GM10266 (cell line): Measurements from ENCODE around the gene MRPL34.

Source experiments
- DNase-seq: peaks from one replicate; pipeline ENCODE4 v3.0.0; 2012; ENCODE audit errors: extremely low spot score
- TF ChIP-seq, protein P1 (sequence below): IDR thresholded peaks from 2 replicates; pipeline ENCODE4 v1.5.1; 2012; ENCODE audit warnings: mild to moderate bottlenecking, low read depth; ENCODE audit not compliant: control insufficient read depth, insufficient read depth; ENCODE audit errors: missing control alignments

Gene MRPL34

DNA sequence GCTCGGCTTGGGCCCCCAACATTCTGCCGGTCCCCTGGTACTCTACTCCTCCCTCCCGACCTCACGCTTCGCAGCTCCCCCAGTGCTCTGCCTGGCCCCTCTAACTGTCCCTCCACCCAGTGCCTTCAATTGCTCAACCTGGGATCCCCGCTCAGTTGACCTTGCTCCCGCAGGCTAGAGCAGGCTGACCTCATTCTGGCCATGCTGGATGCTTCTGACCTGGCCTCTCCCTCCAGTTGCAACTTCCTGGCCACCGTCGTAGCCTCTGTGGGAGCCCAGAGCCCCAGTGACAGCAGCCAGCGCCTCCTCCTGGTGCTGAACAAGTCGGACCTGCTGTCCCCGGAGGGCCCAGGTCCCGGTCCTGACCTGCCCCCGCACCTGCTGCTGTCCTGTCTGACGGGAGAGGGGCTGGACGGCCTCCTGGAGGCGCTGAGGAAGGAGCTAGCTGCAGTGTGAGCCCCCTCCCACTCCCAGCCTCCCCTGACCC is 35.2 kb downstream of the MRPL34 start:
- no peak for DNase-seq
- TF ChIP-seq, protein P1, sequence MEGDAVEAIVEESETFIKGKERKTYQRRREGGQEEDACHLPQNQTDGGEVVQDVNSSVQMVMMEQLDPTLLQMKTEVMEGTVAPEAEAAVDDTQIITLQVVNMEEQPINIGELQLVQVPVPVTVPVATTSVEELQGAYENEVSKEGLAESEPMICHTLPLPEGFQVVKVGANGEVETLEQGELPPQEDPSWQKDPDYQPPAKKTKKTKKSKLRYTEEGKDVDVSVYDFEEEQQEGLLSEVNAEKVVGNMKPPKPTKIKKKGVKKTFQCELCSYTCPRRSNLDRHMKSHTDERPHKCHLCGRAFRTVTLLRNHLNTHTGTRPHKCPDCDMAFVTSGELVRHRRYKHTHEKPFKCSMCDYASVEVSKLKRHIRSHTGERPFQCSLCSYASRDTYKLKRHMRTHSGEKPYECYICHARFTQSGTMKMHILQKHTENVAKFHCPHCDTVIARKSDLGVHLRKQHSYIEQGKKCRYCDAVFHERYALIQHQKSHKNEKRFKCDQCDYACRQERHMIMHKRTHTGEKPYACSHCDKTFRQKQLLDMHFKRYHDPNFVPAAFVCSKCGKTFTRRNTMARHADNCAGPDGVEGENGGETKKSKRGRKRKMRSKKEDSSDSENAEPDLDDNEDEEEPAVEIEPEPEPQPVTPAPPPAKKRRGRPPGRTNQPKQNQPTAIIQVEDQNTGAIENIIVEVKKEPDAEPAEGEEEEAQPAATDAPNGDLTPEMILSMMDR: no peak

DNA sequence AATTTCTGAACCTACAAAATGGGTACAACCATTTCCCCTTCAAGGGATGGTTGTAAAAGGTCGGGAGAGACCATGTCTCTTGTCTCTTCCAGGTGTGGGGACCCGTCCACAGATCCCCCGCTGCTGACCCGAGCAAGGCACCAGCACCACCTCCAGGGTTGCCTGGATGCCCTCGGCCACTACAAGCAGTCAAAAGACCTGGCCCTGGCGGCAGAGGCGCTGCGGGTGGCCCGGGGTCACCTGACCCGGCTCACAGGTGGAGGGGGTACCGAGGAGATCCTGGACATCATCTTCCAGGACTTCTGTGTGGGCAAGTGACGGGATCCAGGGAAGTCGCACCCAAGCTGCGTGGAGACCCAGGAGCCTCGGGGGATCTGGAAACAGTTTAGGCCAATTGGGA is 35.7 kb downstream of the MRPL34 start:
- TF ChIP-seq, protein P1: no peak
- no peak for DNase-seq

DNA sequence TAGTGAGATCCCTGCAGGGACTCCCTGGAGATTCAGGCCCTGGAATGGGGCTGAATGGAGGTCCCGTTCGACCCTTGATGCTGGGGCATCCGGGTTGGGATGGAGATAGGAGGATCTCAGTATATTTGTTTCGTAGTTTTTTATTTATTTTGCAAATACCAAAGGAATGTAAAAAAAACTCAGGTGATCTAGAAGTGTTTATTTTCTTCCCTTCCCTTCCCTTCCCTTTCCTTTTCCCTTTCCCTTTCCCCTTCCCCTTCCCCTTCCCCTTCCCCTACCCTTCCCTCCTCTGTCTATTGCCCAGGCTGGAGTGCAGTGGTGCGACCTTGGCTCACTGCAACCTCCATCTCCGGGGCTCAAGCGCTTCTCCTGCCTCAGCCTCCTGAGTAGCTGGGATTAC is 36.2 kb downstream of the MRPL34 start:
- no peak for DNase-seq
- TF ChIP-seq, protein P1: no peak

DNA sequence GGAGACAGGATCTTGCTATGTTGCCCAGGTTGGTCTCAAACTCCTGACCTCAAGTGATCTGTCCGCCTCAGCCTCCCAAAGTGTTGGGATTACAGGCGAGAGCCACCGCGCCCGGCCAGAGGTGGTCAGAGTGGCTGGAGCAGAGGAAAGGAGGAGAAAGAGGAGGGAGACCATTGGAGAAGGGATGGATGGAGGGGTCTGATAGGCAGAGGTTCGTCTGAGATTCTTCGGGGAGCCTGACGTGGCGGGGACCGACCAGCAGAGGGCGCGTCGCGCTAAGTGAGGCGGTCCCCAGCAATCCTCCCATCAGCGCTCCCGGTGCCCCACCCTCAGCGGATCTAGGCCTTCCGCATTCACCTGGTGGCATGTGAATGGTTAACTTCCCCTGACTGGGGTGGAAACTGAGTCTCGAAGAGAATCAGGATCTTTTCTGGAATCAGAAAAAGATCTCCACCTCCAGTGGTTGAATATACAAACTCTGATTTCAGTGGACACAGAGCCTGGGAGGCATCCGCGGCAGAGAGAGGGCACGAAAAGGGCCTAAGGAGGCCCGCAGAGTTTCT is 40.5 kb downstream of the MRPL34 start:
- peak; percentile 88 for DNase-seq
- TF ChIP-seq, protein P1: peak; percentile 96

DNA sequence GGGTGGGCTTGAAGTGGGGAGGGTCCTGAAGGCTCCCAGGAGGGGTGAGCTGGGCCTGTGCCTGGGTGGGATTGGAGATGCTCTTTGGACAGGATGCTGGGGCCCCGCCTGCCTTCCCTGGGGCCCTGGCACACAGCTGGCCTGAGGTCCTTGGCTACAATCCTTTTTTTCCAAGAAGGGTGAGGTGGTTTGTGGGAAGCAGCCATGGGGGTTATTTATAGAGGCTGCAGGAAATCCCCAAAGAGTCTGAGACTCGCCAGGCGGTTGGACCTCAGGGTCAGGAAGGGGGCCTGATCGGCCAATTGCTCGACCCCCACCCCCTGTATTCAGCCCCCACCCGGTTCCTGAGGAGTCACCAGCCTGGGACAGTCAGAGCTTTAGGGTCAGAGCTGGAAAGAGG is 41.7 kb downstream of the MRPL34 start:
- DNase-seq: no peak
- TF ChIP-seq, protein P1: no peak

DNA sequence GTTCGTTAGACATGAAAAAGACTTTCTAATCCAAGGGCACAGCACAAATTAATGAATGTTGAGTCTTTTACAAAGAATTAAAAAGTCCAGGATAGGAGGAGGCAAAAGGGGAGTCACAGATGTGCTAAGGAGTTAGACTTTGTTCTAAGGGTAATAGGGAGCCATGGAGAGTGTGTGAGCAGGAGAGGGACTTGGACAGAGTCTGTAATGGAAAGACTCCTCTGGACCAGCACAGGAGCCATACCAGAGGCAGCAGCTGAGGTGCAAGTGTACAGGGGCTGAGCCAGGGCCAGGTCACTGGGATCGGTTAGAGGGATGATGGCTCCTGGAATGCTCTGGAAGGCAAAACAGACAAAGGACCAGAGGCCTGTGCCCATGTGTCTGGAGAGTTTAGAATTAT is 42.2 kb downstream of the MRPL34 start:
- DNase-seq: no peak
- TF ChIP-seq, protein P1: no peak

DNA sequence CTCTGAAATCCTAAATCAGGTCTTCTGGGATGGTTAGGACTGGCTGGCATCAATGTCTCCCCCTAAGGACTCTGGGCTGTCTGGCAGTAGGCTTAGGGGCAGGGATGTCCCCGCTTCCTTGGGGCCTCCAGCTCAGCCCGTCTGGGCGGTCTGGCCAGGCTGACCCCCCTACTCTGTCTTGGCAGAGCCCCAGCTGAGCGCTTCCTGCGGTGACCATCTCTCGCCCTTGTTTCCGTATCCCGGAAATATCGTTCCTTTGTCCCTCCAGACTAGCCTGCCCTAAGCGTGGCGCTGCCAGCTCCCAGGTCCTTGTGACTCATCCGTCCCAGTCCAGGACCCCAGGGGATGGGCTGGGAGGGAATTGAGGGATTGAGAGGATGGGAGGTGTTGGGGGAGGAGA is 43.0 kb downstream of the MRPL34 start:
- no peak for DNase-seq
- TF ChIP-seq, protein P1: no peak
